ENCODE measurements around the gene CKS2.

CKS2 gene

DNA sequence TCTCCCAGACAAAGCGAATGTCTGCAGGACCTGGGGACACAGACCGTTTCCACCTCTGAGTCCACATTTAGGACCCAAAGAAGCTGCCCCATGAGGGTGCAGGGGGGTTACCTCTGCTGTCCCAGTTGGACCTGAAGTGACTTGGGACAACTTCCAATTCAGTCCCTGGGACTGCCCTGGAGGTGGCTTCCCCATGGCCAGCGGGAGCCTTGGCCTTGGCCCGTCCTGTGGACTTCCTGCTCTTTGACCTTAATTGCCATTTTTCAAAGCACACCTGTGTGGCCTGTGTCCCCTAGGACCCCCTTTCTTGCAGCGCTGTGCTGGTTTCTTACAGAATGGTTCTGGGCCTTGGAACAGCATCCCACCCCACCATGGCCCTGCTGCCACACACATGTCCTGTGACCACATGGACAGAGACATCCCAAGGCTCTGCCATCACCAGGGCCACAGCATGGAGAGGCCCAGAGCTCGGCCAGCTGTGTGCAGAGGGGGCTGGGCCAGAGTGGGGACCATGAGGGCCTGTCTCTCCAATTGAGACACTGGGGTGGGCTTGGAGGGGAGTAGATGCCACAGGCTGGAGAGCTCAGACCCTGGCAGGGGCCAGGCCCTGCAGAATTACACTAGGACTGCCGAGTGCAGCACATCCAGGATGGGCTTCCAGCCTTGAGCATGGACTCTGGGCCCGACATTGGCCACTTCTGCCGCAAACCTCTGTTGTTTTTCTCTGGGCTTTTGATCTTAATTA lies 53.1 kb downstream of the CKS2 start:
- Histone ChIP-seq H3K4me3 (ENCODE audit: low read length) (no peak overlapping the region), H3K27me3 (ENCODE audit: control insufficient read depth, insufficient read depth, low read length) (no peaks in the 10 kb centered on the region), H3K4me1 (ENCODE audit: control insufficient read depth, insufficient read depth, low read length) (no peaks in the 10 kb centered on the region), H3K9me3 (ENCODE audit: control insufficient read depth, low read length) (no peaks in the 10 kb centered on the region), H3K9ac (ENCODE audit: low read length) (no peak overlapping the region), H3K36me3 (ENCODE audit: control insufficient read depth, insufficient read depth, low read length) (peaks cover 5% of the 10 kb centered on the region)

DNA sequence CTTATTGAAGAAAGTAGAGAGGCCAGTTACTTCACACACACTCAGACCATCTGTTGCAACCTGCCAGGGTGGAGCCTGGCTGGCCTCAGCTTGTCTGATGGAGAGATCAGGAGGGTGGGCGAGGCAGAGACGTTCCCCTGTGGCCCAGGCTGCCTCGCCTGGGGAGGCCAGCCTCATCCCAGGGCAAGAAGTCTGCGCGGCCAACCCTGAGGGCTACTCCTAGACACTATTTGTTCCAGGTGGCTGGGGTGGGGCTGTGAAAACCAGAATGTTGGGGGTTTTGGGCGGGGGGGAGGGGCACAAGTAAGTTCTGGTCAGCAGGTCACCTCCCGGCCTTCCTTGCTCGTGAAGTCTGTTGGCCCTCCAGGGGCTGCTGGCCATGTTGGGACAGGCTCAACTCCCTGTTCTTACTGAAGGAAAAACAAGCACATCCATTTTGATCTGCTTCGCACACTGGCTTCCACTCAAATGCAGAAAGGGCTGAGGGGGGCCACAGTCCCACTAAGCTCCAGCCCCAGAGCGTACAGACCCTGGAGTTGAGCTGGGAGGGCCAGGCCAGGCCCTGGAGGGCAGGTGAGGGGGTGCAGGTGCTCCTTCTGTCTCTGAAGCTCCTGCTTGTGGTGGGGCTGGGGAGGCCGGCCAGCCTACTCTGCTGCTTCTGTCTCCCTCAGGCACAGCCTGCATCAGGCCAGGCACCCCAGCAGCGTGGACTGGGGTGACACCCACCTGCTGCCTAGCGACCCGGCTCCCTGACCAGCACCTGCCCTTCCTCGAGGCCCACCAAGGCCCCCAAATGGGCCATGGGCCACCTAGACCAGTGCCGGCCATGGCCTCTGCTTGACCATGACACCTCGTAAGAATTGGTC lies 53.9 kb downstream of the CKS2 start:
- Histone ChIP-seq H3K9ac (ENCODE audit: low read length) (no peak overlapping the region), H3K36me3 (ENCODE audit: control insufficient read depth, insufficient read depth, low read length) (peaks cover 5% of the 10 kb centered on the region), H3K4me1 (ENCODE audit: control insufficient read depth, insufficient read depth, low read length) (no peaks in the 10 kb centered on the region), H3K9me3 (ENCODE audit: control insufficient read depth, low read length) (no peaks in the 10 kb centered on the region), H3K4me3 (ENCODE audit: low read length) (no peak overlapping the region), H3K27me3 (ENCODE audit: control insufficient read depth, insufficient read depth, low read length) (no peaks in the 10 kb centered on the region)

DNA sequence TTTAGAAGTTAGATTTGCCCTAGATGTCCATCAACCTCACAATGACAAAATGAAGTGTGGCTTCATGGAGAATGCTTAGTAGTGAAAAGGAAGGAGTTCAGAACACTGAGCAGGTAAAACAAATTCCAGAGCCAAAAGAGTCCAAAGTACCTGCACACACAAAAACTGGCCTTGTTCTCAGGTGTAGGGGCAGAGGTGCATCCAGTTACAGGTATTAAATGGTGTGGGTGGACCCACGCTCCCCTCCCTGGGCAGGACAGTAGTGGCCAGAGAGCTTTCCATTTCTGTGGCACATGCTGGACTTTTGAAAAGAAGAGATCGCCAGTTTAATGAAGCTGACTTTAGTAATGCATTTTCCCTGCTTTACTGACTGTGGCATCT lies 54.5 kb downstream of the CKS2 start:
- H3K4me3 ChIP-seq (ENCODE audit: low read length) = no peak overlapping the region
- H3K9me3 ChIP-seq (ENCODE audit: control insufficient read depth, low read length) = no peaks in the 10 kb centered on the region
- peaks cover 3% of the 10 kb centered on the region for H3K4me1 ChIP-seq (ENCODE audit: control insufficient read depth, insufficient read depth, low read length)
- H3K36me3 ChIP-seq (ENCODE audit: control insufficient read depth, insufficient read depth, low read length) = peaks cover 5% of the 10 kb centered on the region
- no peak overlapping the region for H3K9ac ChIP-seq (ENCODE audit: low read length)
- no peaks in the 10 kb centered on the region for H3K27me3 ChIP-seq (ENCODE audit: control insufficient read depth, insufficient read depth, low read length)
